Measurements from ENCODE around the gene ADCY7.

DNA sequence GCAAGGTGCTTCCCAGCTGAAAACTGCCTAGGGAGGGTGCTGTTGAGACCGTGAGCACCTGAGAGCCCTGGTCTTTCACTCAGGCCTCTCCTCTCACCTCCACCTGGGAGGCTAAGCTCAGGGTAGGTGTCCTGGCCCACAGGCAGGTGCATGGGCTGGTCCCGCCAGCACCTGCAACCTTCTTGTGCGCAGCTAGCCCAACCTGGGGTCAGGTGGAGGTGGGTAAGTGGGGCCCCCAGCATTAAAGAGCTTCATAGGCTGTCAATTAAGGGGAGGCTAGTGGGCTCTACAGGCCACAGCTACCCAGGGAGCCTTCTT is 8.7 kb downstream of the ADCY7 start:
- TF ChIP-seq POLR2AphosphoS5 (IDR thresholded peaks at IDR 0.05) (no peak), CTCF (IDR thresholded peaks at IDR 0.05 in 8 of 11, conservative IDR thresholded peaks at IDR 0.05 in 3 of 11) (no peak), POLR2A (IDR thresholded peaks at IDR 0.05) (no peak)
